GM12873 (cell line): ENCODE data around the gene CCK.

Experiments
- CTCF ChIP-seq: IDR thresholded peaks from 2 replicates; pipeline ENCODE4 v1.5.1; 2012; ENCODE audit warnings: low read depth, mild to moderate bottlenecking, moderate library complexity, low read length, control low read depth; ENCODE audit not compliant: insufficient read depth; ENCODE audit errors: missing control alignments

Gene CCK

GRCh38 chr3:42276141-42277132 lies 10.5 kb upstream of the CCK start:
- no peak for TF ChIP-seq CTCF

GRCh38 chr3:42275217-42275616 lies 9.2 kb upstream of the CCK start:
- no peak for TF ChIP-seq CTCF

- TF ChIP-seq CTCF: no peak
Observed at GRCh38 chr3:42274266-42274665, 8.3 kb upstream of the CCK start.

- TF ChIP-seq CTCF: no peak
Observed at GRCh38 chr3:42273361-42273760, 7.4 kb upstream of the CCK start.

GRCh38 chr3:42271786-42272185 lies 5.8 kb upstream of the CCK start:
- TF ChIP-seq CTCF: no peak

- no peak for TF ChIP-seq CTCF
Observed at GRCh38 chr3:42270561-42270960, 4.6 kb upstream of the CCK start.

- TF ChIP-seq CTCF: no peak
Observed at GRCh38 chr3:42269647-42270046, 3.7 kb upstream of the CCK start.
